Esophagus squamous epithelium (tissue), 5 donors: ENCODE results near the gene COA8. TPM values are rescaled to one million over a fixed set of nuclear protein-coding genes. Genes with fewer than 3 reads are reported as not detected.
A peak's percentile ranks its signal among the peaks of the same experiment; 100 is the strongest.

Experiments
- DNase-seq: peaks from one replicate; lab custom pipeline; 2025; lab: John Stamatoyannopoulos, UW
- H3K27ac ChIP-seq, 4 donors: fragments of 200-600 bp; sonication (generic); one replicate each; pipeline ENCODE4 v1.5.1; 2016 to 2019; ENCODE audit warnings: mild to moderate bottlenecking in 1 of 4
- H3K27me3 ChIP-seq, 4 donors: fragments of 200-600 bp; sonication (generic); 1 replicate in 3 of 4; 2 replicates in 1 of 4; pipeline versions ENCODE4 v1.5.1 to v1.6.0; 2017 to 2021; ENCODE audit warnings: antibody characterized with exemption in 1 of 4
- H3K36me3 ChIP-seq, 3 donors: fragments of 200-600 bp; sonication (generic); one replicate each; pipeline ENCODE4 v1.5.1; 2016 to 2019
- H3K4me1 ChIP-seq, 3 donors: fragments of 200-600 bp; sonication (generic); one replicate each; pipeline ENCODE4 v1.5.1; 2017 to 2019
- H3K4me3 ChIP-seq, 4 donors: fragments of 200-600 bp; sonication (generic); 1 replicate in 3 of 4; 2 replicates in 1 of 4; pipeline ENCODE4 v1.5.1; 2016 to 2019; ENCODE audit warnings: mild to moderate bottlenecking in 2 of 4, moderate library complexity in 1 of 4
- H3K9me3 ChIP-seq, 3 donors: fragments of 200-600 bp; sonication (generic); one replicate each; pipeline ENCODE4 v1.5.1; 2016 to 2019
- POLR2A ChIP-seq, 4 donors: fragments of 450-650 bp; IDR thresholded peaks; one replicate each; pipeline ENCODE4 v1.6.1; 2017; ENCODE audit warnings: antibody characterized with exemption in 4 of 4, mild to moderate bottlenecking in 4 of 4, moderate library complexity in 3 of 4
- WGBS, 2 donors: methylation state at CpG; one replicate each; pipeline ENCODE4 v1.1.5; 2018; 5-methylcytosine and 5-hydroxymethylcytosine counted together
- intact Hi-C: fragments of 100-400 bp; cut with DNase I; formaldehyde crosslinking; loops from one replicate; pipeline ENCODE4 v1.15.0; 2022
- total RNA-seq, 4 donors: library from RNA; depleted of rRNA; stranded (reverse); fragments of >200 nt; gene quantifications; one replicate each; pipeline ENCODE4 v1.1.0, GENCODE V29; 2016
- TF ChIP-seq, protein P1 (sequence below), 6 experiments: fragments of 450-650 bp in 4 of 6; fragments of 200-600 bp in 2 of 6; sonication (generic) in 2 of 6; IDR thresholded peaks; one replicate each; pipeline ENCODE4 v1.5.1; 2016 to 2019; ENCODE audit warnings: antibody characterized with exemption in 6 of 6, mild to moderate bottlenecking in 4 of 6, moderate library complexity in 4 of 6
- donor health status: DM: yes; HTN: yes; CAD: no.

COA8 gene
- total RNA-seq, 4 donors from 2014 or later: 18.2 to 28.7 (median 22.7) TPM

DNA sequence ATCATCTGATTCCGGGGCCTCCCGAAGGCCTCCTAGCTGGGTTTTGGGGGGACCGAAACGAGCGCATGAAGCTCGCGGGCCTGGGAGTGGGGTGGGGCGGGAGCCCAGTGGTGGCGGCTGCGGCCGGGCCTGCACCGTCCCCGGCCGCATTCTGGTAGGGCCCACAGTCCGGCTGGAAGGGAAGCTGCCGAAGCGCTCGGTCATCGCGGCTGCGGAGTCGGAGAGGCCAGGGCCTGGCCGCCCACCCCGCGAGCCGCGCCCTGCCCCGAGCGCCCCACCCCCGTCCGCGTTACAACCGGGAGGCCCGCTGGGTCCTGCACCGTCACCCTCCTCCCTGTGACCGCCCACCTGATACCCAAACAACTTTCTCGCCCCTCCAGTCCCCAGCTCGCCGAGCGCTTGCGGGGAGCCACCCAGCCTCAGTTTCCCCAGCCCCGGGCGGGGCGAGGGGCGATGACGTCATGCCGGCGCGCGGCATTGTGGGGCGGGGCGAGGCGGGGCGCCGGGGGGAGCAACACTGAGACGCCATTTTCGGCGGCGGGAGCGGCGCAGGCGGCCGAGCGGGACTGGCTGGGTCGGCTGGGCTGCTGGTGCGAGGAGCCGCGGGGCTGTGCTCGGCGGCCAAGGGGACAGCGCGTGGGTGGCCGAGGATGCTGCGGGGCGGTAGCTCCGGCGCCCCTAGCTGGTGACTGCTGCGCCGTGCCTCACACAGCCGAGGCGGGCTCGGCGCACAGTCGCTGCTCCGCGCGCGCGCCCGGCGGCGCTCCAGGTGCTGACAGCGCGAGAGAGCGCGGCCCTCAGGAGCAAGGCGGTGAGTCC lies 66.1 kb downstream of the COA8 start, which contains the start of gene KLC1:
Gene KLC1 (plus strand): TSS at position 528 of the 819 bp plus-strand sequence. CDS start 25,354 bp downstream, outside the sequence.
- H3K27me3 ChIP-seq: no peaks in the 10 kb centered on the region
- intact Hi-C loops: loop anchor here (10.0 kb wide), 1 partner anchor 54 kb away; no protein-coding TSS in a partner anchor
- H3K4me1 ChIP-seq: peaks cover 37 to 85% (median 55%) of the 10 kb centered on the region in 3 donors
- H3K27ac ChIP-seq: peak within 1 kb of the TSS; percentile 98 to 100 (median 98)
- TF ChIP-seq, protein P1, sequence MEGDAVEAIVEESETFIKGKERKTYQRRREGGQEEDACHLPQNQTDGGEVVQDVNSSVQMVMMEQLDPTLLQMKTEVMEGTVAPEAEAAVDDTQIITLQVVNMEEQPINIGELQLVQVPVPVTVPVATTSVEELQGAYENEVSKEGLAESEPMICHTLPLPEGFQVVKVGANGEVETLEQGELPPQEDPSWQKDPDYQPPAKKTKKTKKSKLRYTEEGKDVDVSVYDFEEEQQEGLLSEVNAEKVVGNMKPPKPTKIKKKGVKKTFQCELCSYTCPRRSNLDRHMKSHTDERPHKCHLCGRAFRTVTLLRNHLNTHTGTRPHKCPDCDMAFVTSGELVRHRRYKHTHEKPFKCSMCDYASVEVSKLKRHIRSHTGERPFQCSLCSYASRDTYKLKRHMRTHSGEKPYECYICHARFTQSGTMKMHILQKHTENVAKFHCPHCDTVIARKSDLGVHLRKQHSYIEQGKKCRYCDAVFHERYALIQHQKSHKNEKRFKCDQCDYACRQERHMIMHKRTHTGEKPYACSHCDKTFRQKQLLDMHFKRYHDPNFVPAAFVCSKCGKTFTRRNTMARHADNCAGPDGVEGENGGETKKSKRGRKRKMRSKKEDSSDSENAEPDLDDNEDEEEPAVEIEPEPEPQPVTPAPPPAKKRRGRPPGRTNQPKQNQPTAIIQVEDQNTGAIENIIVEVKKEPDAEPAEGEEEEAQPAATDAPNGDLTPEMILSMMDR (IDR thresholded peaks at IDR 0.05): no peak
- TF ChIP-seq POLR2A (IDR thresholded peaks at IDR 0.05): peak in 3 of 4 donors; percentile 70 to 96 (median 91)
- H3K9me3 ChIP-seq: no peaks in the 10 kb centered on the region
- H3K4me3 ChIP-seq: peak within 1 kb of the TSS; percentile 89 to 100 (median 90)
- peaks cover 0 to 25% (median 0%) of the 10 kb centered on the region in 3 donors for H3K36me3 ChIP-seq
- WGBS, 2 donors: 0 to 2% methylated on average over 7 to 15 of the region's 97 CpGs
- no peak for DNase-seq

DNA sequence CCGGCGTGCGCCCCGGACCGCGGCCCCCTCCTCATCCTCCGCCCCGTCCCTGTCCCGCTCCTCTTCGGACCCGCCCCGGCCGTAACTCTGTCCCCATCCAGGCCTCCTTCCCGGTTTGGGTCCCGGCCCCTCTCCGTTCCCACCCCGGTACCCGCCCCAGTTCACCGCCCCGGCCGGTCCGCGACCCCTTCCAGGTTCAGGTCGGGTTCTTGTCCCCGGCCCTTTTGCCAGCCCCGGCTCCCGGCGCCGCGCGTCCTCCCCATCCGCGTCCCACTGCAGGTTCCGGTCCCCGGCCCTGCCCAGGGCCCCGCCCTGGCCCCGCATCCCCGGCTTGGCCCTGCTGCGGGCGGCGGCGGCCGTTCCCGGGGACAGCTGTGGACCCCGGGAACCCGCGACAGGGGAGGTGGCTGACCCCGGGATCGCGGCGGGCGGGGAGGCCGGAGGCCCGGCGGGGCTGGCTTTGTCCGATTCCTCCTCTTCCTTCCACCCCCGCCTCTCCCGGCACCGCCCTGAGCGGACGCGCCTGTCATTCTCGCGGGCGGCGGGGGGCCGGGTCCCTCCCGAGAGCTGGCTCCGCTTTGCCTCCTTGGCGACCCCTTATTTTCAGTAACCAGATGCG lies 66.9 kb downstream of the COA8 start:
- WGBS, 2 donors: 1 to 5% methylated on average over 18 to 26 of the region's 71 CpGs
- H3K36me3 ChIP-seq: peaks cover 0 to 29% (median 0%) of the 10 kb centered on the region in 3 donors
- H3K4me3 ChIP-seq: peak overlapping the region; percentile 89 to 100 (median 90)
- H3K27me3 ChIP-seq: no peaks in the 10 kb centered on the region
- peaks cover 30 to 85% (median 54%) of the 10 kb centered on the region in 3 donors for H3K4me1 ChIP-seq
- H3K9me3 ChIP-seq: no peaks in the 10 kb centered on the region
- TF ChIP-seq, protein P1 (IDR thresholded peaks at IDR 0.05): no peak
- no peak for TF ChIP-seq POLR2A (IDR thresholded peaks at IDR 0.05)
- peak overlapping the region; percentile 98 to 100 (median 98) for H3K27ac ChIP-seq
- DNase-seq: no peak
- intact Hi-C loops: loop anchor here (10.0 kb wide), 1 partner anchor 55 kb away; no protein-coding TSS in a partner anchor

DNA sequence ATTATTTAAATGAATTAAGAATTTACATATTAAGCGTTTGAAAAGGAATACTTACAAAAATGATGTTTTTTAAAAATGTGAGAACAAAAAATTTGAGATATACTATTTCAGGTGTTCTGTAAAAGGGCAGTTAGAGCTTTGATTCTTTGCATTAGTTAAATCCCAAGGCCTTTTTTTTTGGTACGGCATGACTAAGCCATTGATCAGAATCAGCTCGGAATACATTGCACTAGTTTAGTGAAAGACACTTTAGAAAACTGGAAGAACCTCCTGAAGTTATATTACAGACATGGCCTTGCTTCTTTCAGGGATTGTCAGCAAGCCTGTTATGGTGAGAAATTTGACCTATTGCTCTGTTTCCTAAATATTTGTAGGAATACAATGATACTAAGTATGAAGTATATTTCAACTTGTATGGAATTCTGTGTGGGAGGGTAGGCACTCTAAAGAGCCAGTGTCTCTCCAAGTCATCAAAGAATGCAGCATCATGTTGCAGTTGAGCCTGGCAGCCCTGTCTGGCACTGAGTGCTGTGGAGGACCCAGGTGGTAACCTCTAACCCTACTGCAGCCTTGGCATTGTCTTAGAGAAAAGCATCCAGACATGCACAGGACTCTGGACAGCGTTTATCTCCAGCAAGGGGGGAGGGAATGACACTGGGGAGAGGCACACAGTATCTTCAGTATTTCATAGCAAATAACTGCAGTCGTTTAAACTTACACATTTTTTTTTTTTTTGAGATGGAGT lies 67.8 kb downstream of the COA8 start:
- TF ChIP-seq POLR2A (IDR thresholded peaks at IDR 0.05): no peak
- TF ChIP-seq, protein P1 (IDR thresholded peaks at IDR 0.05): no peak
- Histone ChIP-seq H3K27ac (peak overlapping the region; percentile 98 to 100 (median 98)), H3K4me1 (peaks cover 20 to 85% (median 45%) of the 10 kb centered on the region in 3 donors), H3K4me3 (peak overlapping the region; percentile 89 to 100 (median 90)), H3K27me3 (no peaks in the 10 kb centered on the region), H3K36me3 (peaks cover 0 to 38% (median 0%) of the 10 kb centered on the region in 3 donors), H3K9me3 (no peaks in the 10 kb centered on the region)
- 12 to 23% methylated on average over 5 of the region's 5 CpGs for WGBS, 2 donors
- intact Hi-C loops: no loop called here
- no peak for DNase-seq

DNA sequence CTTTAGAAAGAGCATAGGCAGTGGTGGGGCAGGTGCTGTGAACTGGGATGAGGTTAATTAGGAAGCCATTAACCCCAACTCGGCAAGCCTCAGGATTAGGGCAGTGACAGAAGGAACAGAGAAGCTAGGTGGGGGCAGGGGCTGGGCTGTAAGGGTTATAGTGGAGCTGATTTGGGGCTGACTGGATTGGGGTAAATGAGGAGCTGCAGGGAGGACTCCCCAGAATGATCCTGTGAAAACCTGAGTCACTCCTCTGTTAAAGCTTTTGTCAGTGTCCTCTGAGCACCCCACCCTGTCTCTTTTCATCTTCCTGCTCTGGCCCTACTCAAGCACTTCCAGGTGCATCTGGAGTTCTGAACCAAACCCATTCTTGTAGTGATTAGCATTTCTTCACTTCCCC lies 70.6 kb downstream of the COA8 start:
- no peak for DNase-seq
- intact Hi-C loops: no loop called here
- TF ChIP-seq POLR2A (IDR thresholded peaks at IDR 0.05): no peak
- TF ChIP-seq, protein P1 (IDR thresholded peaks at IDR 0.05): no peak
- Histone ChIP-seq H3K4me1 (peaks cover 11 to 85% (median 50%) of the 10 kb centered on the region in 3 donors), H3K36me3 (peaks cover 0 to 63% (median 0%) of the 10 kb centered on the region in 3 donors), H3K27me3 (no peaks in the 10 kb centered on the region), H3K4me3 (no peak overlapping the region), H3K9me3 (no peaks in the 10 kb centered on the region), H3K27ac (peak overlapping the region in 3 of 4 donors; percentile 16 to 64 (median 22))
- WGBS, 2 donors: 35 to 55% methylated on average over 1 of the region's 1 CpG
